Nephron progenitor cell (in vitro differentiated cells): ENCODE measurements around the gene EXOC6B.

Source experiments
- DNase-seq: peaks from one replicate; pipeline ENCODE4 v3.0.0; 2021
- H3K27ac Mint-ChIP-seq: 2 replicates; pipeline ENCODE4 v1.8.0; 2021; ENCODE audit warnings: mild to moderate bottlenecking, moderate library complexity, mixed read lengths
- H3K27me3 Mint-ChIP-seq: 2 replicates; pipeline ENCODE4 v1.8.0; 2021; ENCODE audit warnings: mild to moderate bottlenecking, low read depth, mixed read lengths; ENCODE audit not compliant: poor library complexity
- H3K36me3 Mint-ChIP-seq: 2 replicates; pipeline ENCODE4 v1.8.0; 2021; ENCODE audit warnings: low read depth, mixed read lengths
- H3K4me1 Mint-ChIP-seq: 2 replicates; pipeline ENCODE4 v1.8.0; 2021; ENCODE audit warnings: mixed read lengths
- H3K4me3 Mint-ChIP-seq: 2 replicates; pipeline ENCODE4 v1.8.0; 2021; ENCODE audit warnings: mild to moderate bottlenecking, moderate library complexity, mixed read lengths
- H3K9me3 Mint-ChIP-seq: 2 replicates; pipeline ENCODE4 v1.8.0; 2021; ENCODE audit warnings: mild to moderate bottlenecking, moderate library complexity, mixed read lengths
- CTCF ChIP-seq: fragments of 200-600 bp; sonication (generic); IDR thresholded peaks from 2 replicates; pipeline ENCODE4 v1.5.0; 2021; ENCODE audit warnings: antibody characterized with exemption

The EXOC6B gene

GRCh38 chr2:72781480-72781879 is 44.4 kb downstream of the EXOC6B start:
- Mint-ChIP-seq H3K4me3 (no peak overlapping the region), H3K4me1 (no peaks in the 10 kb centered on the region)
- no peak for TF ChIP-seq CTCF

GRCh38 chr2:72780477-72780876 is 45.4 kb downstream of the EXOC6B start:
- no peak overlapping the region for H3K4me3 Mint-ChIP-seq
- no peak overlapping the region for H3K27ac Mint-ChIP-seq
- no peak for DNase-seq
- no peak for TF ChIP-seq CTCF
- peaks cover 26% of the 10 kb centered on the region for H3K9me3 Mint-ChIP-seq
- peaks cover 2% of the 10 kb centered on the region for H3K27me3 Mint-ChIP-seq
- H3K36me3 Mint-ChIP-seq, result peaks cover 44% of the 10 kb centered on the region
- no peaks in the 10 kb centered on the region for H3K4me1 Mint-ChIP-seq

More at GRCh38 chr2:72781480-72781879, 44.4 kb downstream of the EXOC6B start:
- peaks cover 2% of the 10 kb centered on the region for H3K27me3 Mint-ChIP-seq
- H3K9me3 Mint-ChIP-seq, result peaks cover 32% of the 10 kb centered on the region
- no peak overlapping the region for H3K27ac Mint-ChIP-seq
- no peak for DNase-seq
- H3K36me3 Mint-ChIP-seq, result peaks cover 51% of the 10 kb centered on the region

GRCh38 chr2:72779495-72779894 is 46.3 kb downstream of the EXOC6B start:
- Mint-ChIP-seq H3K27me3 (peaks cover 2% of the 10 kb centered on the region), H3K36me3 (peaks cover 34% of the 10 kb centered on the region), H3K27ac (no peak overlapping the region), H3K4me1 (no peaks in the 10 kb centered on the region), H3K4me3 (no peak overlapping the region), H3K9me3 (peaks cover 19% of the 10 kb centered on the region)
- TF ChIP-seq CTCF, result no peak
- DNase-seq, result no peak

GRCh38 chr2:72778410-72778809 is 47.4 kb downstream of the EXOC6B start:
- Mint-ChIP-seq H3K4me3 (no peak overlapping the region), H3K27ac (no peak overlapping the region), H3K27me3 (peaks cover 2% of the 10 kb centered on the region), H3K9me3 (peaks cover 8% of the 10 kb centered on the region), H3K4me1 (no peaks in the 10 kb centered on the region), H3K36me3 (peaks cover 23% of the 10 kb centered on the region)
- no peak for DNase-seq
- TF ChIP-seq CTCF, result no peak

- Mint-ChIP-seq H3K9me3 (no peaks in the 10 kb centered on the region), H3K4me1 (no peaks in the 10 kb centered on the region), H3K36me3 (no peaks in the 10 kb centered on the region), H3K27ac (no peak overlapping the region), H3K4me3 (no peak overlapping the region), H3K27me3 (no peaks in the 10 kb centered on the region)
- DNase-seq, result peak; percentile 54
- TF ChIP-seq CTCF, result peak; percentile 85
Observed at GRCh38 chr2:72770879-72771461, 54.9 kb downstream of the EXOC6B start.

GRCh38 chr2:72765997-72766609 is 59.7 kb downstream of the EXOC6B start:
- DNase-seq, result no peak
- no peak overlapping the region for H3K27ac Mint-ChIP-seq
- peaks cover 3% of the 10 kb centered on the region for H3K27me3 Mint-ChIP-seq
- peaks cover 33% of the 10 kb centered on the region for H3K36me3 Mint-ChIP-seq
- TF ChIP-seq CTCF, result no peak
- H3K9me3 Mint-ChIP-seq, result peaks cover 38% of the 10 kb centered on the region
- no peak overlapping the region for H3K4me3 Mint-ChIP-seq
- no peaks in the 10 kb centered on the region for H3K4me1 Mint-ChIP-seq
